NCI-H526 (cell line): ENCODE results near the gene ADGRL3.

ENCODE experiments used
- DNase-seq, 2 experiments: peaks; one replicate each; lab custom pipeline; 2025; lab: John Stamatoyannopoulos, UW

The ADGRL3 gene

DNA sequence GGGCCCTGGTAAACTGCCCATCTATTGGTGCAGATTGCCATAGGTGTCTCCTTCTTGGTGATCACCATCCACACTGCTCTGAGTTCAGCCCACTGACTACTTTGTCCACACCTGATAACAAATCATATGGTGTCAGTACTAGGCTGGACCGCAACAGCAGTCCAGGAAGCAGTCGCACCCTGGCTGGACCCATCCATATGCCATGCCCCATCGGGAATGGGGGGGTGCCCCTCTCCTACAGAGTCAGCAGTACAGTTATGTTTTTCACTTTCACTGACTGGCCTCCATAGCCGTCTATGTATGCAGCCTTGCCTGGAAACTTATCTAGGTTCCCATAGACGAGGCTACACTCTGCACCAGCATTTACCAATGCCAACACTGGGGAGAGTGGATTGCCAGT is 226.1 kb downstream of the ADGRL3 start:
- no peak for DNase-seq

DNA sequence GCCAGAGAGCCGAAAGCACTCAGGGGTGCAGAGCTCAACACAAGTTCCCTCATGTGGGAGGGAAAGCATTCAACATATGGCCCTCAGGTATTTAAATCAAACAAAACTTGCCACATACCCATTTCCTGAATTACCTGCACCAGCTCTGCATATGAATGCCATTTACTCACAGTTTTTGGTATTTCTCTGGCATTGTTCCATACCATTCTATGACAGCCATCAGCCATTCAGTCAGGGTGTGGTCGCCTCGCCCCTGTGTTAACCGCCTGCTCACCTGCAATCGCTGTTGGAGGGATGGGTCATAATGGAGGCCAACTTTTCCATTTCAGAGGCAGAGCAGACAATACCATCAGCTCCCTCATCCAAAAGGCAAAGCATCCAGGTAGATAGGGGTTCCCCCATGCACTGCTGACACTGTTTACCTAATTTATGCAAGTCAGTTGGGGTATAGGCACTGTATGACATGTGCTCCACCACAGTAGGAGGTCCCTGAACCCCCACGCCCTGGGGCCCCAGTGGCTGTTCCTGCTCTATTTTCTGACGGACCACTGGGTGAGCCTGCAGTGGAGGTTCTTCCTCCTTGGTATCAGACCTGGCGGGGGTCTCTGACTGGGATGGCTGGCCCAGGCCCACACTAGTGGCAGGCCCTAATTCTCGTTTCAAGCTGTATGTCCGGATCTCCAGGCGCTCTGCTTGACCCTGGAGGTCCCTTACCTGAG is 227.1 kb downstream of the ADGRL3 start:
- DNase-seq, result no peak

DNA sequence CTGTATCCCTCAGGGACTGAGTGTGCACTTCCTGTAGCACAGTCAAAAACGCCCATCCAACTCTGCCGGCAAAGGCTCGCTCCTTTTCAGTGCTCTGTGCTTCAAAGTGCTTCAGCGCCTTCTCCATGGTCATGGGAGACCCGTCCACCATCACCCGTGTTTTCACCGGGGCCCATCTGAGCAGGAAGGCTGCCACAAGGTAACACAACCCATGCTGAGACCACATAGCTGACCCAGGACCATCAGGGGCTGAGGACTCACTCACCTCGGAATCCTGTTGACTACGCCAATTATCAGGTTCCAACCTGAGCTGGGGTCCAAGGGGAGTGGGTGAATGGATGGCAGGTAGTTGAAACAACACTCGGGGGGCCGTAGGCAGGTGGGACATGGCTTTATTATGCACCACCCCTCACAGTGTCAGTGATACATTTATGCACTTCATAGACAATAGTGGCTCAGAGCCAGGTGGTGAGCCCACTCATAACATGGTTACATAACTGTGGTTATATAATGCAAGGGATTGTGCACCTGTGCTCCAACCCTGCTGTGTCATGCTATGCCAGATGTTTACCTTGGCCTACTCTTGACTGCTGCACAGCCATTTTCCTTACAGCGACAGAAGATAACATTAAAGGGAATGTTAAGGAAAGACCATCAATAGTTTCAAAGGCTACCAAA is 227.8 kb downstream of the ADGRL3 start:
- DNase-seq, result no peak

DNA sequence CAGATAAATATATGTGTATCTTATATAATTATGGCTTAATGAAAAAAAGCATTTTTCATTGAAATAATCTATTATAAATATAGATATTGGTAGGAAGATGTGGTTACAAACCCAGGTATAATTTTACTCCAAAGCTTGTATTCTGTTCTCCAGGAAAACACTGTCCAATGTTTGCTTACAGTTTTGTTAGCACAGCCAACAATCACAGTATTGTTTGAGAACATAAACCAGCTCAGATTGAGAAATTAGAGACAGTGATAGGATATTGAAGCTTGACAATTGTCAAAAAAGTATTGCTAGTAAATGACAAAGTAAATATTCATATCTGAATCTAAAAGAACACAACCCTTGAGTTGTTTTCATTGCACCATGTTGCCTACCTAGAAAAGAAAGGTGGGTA is 228.8 kb downstream of the ADGRL3 start:
- no peak for DNase-seq

DNA sequence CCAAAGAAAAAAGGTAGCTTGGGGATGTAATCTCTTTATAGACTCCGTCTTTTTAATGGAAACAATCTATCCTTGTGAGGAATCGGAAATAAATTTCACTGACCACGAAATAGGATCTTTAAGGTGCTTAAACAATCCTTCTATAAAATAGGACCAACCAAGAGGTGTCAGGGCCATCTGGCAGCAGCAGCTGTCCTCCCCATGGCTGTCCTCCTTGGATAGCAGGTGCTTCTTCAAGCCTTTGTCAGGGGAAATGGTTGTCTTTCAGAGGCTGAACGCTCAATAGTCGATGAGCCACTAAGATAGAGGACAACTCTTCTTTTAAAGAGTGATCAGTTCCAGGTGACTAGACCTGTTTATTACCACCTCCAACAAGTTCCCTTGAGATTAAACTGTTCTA is 231.0 kb downstream of the ADGRL3 start:
- DNase-seq, result no peak

DNA sequence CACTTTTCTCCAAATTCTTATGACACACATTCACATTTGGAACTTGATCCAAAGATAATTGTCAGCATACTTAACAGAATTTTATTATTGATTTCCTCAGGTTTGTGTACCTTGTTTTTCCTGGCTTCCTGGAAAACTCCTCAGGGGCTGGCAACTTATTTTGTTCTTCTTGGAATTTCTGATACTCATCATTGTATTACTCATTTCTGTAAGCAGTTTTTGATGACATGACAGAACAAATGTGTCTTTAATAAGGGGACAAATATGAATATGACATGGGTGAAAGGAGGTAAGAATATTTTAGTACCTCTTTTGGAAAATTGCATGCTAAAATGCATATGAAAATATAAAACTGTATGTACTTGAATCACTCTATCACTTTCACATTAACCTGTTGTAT is 237.8 kb downstream of the ADGRL3 start:
- DNase-seq, result no peak

DNA sequence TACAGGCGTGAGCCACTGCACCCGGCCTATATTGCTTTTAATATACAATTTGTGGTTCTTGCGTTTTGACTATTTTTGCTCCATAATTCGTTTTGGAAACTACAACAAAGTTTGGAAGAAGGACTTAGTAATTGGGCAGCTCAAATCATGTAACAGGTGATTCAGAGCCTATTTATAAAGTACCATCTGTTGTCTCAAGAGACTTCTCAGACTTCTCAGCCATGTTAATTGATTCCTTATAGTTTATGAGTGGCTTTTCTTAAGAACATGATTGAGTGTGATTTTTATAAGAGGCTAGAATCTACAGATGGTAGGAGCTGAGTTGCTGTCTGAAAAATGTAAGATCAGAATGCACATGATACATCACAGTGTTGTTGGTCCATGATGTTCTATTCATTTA is 240.2 kb downstream of the ADGRL3 start:
- DNase-seq, result no peak

DNA sequence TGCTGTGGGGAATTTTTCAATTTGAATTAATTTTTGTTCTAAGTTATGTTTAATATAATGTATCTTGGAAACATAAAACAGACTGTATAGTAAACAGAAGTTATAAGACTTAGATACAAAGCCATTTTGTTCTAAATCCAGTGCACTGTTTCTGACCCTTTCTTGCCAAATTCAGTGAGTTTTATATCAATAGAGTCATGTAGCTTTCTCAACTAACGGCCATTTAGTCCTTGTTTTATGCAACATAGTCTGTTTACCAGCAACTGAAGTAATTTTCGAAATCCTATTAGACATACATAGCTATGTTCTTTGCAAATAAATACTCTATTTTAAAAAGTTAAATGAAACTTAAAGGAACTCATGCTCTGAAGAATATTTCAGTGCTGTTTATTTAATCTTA is 242.8 kb downstream of the ADGRL3 start:
- no peak for DNase-seq

DNA sequence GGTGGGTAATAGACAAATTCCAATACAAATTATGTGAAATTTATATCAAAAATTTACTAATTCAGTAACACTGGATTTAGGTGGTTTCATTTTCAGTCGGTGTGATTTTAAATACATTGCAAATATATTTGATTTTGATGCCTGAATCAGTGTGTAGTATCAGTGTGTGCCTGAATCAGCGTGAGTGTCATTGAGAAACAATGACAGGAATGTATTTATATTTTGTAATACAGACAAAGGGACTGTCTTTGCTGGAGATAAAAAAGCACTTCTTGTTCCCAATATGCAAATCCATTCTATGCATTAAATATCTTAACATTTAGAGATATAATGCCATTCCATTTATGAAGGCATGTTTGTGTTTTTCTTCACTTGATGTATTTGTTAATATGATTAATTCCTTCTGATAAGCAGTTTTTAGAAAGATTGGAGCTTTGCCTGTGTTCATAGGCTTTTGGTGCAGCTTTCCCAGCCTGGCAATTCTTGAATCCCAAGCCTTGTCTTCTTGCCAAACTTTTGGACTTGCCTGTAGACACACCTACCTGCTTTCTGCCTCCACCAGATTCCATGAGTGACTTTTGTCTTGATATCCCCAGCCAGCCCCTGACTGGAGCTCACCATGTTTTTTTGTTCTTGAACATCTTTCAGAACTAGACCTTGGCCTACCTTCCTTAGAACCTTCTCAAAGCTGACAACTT is 243.8 kb downstream of the ADGRL3 start:
- no peak for DNase-seq

DNA sequence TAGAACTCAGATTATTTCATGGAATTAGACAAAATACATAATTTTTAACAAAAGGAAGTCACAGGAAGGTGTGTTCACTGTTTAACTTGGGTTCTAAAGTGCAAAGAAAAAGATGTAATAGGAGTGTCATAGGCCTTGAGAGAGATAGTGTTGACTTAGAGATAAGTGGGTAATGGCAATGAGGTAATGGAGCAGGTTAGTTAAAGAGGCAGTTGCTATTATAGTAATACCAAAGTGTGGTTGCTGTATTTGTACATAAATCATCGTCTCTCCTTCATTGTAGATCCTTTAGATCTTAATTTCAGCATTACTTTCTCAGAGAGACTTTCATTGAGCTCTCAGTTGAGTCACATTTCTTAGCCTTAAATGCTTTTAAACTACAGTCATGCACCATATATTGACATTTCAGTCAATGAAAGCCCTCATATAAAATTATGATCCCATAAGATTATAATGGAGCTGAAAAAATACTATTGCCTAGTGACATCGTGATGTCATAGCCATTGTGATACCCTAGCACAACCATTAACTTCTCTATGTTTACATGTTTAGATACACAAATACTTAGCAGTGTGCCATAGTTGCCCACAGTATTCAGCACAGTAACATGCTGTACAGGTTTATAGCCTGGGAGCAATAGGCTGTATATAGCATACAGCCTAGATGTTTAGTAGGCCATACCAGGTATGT is 245.4 kb downstream of the ADGRL3 start:
- DNase-seq, result no peak

DNA sequence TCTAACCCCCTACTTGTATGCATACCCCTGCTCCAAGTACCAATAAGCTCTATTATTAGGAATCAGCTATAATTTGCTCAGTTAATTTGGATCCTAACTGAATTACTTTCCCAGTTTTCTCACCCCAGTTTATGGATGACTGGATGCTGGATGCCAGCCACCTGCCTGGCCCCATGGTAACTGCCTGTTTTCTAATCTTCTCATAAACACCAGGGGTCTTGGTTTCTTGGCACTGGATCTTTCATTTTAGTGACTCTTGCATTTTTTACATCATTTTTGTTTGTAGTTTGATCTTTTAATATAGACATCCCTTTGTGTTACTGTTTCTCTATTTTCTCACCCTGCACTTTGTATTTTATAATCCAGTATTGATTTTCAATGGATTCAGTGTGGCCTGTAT is 246.8 kb downstream of the ADGRL3 start:
- no peak for DNase-seq

DNA sequence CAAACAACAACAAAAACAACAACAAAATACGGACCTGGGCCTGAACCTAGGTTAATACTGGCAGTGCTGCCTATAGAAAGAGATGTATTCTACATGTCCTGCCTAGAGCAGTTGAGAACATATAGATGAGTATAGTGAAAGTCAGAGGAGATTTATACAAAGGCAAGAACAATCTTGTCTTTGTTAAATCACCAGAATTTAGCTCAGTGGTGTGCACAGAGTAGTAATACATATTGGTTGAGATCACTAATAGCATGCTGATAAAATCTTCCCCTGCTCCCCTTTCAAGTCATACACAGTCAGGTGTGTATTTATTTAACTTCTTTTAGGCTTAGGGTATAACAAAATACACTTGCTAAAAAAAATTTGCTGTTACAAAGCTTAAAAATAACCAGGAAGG is 247.8 kb downstream of the ADGRL3 start:
- no peak for DNase-seq

DNA sequence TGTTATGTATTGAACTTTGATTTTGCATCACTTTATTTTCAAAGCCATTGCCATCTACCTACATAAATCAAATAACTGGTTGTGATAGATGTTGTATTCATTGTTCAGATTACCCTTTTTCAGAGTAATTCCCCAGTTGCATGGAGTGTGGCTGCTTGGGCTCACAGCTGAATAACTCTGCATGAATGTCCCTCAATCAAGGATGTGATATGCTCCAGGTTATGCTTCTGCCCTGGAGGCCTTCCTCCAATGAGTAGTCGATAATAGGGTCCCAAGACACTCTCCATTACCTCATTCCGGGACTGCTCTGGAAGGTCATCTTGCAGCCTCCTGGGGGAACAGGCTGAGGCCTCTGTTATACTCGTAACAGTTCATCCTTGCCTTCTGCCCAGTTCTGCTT is 251.8 kb downstream of the ADGRL3 start:
- no peak for DNase-seq

DNA sequence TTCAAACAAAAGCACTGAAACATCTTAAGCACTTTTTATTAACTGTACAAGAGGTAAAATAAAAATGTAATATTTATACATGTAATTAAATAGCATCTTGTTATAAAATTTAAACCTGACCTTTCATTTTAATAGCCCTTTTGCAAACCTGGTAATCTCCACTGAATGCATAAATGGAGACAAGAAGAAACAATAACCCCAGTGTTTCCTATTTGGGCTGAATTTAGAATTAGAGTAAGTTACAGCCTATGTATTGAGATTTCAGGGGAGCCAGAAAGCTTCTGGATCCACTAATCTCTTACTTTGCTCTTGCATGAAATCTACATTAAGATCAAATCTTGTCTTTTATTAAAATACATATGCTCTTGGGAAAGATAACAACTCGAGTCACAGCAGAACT is 261.8 kb downstream of the ADGRL3 start:
- no peak for DNase-seq

DNA sequence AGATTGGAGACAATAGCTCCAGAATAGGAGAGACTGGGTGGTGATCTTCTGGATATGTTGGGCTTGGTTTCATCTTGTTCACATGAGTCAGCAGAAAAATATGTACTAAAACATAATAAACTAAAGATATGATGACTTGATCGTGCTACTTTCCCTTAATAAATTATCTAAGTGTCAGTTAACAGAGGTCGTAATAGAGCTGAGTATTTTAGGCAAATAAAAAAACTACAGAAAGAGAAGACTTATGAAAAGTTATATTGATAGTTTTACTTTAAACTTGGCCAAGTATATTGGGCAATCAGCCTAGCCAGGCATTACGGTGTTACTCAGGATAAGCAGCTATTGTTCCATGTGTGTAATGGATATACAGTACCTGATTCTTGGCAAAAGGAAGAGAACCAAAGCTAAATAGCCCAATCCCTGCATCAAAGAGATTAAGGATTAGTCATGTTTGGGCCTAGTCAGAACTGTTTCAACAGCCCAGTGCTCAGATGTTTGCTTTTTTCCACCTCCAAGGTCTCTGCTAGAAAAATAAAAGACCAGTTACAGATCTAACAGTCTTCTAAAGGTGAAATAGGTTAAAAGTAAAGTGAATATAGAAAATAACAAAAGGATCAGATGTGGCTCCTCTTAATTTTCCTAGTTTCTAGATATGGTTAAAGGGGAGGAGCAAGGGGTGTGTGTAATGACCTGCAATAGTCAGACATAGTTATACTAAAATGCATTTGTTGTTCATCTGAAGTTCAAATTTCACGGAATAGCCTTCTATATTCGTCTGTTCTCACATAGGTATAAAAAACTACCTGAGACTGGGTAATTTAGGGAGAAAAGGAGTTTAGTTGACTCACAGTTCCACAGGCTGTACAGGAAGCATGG is 262.6 kb downstream of the ADGRL3 start:
- DNase-seq, result no peak

DNA sequence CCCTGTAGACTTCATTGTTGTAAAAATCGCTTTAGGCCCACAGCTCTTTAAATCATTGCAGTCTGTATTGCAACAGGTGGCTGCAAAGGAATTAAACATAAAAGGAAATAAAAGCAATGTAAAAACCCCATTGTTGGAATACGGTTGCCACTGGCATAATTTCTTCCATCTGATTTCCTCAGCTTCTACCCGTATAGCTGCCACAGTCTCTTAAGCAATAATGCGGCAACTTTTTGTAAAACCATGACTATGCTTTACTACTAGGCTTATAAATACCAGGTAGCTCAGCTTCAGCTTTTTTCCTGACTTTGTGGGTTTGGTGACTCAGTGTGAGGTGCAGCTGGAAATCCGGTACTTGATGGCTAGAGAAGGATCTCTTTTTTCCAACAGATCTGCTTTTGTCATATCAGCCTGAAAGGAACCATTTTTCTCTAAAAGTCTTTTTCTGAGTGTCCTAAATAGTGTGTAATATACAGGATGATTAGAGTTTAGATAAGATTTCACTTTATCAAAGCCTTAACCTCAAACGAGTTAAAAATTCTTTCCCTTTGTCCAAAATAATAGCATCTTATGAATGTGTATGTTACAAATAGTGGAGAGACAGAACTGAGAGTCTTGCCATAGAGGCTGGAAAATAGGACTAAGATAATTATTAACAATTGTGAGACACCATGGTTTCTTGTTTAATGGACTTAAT is 268.0 kb downstream of the ADGRL3 start:
- DNase-seq, result no peak

DNA sequence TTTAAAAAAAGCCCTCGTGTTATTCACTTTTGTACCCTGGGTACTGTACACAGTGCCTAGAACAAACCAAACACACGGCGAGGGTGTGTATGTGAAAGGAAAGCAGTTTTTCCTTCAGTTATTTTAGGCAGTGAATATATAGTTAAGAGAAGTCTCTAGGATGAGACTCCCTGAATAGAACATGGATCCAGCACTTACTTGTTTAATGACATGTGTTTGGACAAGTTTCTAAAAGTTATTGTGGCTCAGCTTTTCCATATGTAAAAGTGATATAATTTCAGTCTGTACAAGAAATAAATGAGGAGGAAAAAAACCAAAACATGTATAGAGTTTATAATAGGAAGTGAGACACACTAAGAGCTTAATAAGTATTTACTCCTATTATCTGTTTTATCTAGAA is 273.2 kb downstream of the ADGRL3 start:
- no peak for DNase-seq

DNA sequence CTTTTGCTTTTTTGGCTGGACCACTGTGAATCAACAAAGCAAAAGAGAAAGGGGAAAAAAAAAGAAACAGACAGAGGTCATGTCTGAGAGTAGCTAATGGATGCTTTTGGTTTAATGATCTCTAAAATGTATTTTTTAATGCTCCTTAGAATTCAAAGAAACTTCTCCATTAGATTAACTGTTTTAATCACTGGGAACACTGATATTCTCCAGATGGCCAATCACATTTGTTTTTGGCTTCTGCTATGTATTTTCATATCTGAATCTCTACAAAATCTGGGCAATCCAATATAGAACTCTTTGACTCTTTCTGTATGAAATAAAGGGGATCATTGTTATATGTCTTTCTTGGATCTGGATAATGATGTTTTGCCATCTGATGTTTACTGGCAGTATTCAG is 278.2 kb downstream of the ADGRL3 start:
- DNase-seq, result no peak

DNA sequence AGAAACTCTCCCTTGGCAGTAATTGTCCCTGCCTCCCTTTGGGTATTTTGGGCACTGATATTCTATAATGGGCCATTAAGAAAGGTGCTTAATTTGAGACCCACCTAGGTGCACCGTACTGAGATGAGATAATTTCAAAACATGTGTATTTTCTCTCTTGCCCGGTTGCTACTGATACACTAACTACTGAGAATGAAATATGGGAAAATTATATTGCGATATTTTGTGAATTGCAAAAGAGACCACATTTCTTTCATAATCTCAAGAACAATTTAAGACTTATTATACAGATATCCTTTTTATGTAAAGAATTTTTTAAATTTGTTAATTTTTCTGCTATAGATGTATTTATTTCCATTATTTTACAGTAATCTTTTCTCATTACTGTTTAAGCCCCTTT is 284.9 kb downstream of the ADGRL3 start:
- DNase-seq, result no peak

DNA sequence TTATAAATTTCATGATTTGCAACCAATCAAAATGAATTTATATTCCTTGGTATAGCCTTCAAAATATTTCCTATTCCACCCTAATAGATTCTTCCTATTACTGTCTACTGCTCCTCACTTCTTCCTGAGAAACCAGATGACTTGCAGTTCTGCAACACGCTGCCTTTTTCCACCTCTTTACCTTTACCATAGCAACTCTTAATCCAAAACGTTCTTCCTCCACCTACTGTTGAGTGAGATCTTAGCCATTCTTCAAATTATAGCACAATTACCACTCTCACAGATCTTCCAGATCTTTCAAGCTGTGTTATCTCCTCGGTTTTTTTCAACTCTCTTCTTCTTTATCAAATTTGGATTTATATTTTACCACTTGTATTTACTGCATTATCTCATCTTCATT is 289.8 kb downstream of the ADGRL3 start:
- DNase-seq, result no peak

DNA sequence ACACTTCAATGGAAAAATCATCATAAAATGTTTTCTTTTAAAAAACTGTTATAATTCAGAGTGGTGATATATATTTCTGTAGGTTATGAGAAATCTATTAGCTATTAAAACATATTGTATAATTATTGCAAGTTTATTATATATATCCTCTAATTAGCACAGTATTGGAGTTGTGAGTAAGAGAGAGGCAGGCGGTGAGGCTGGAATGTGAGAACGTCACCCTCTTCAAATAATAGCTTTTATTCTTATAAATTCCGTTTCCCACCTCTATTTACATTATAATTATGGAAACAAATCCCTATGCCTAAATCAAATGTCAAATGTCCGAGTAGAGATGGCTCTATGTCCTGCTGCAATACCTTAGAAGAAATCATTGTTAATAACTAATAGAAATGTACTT is 292.9 kb downstream of the ADGRL3 start:
- DNase-seq, result no peak
